IMR-90 (cell line): ENCODE data around the gene IL15RA. TPM values are rescaled to one million over a fixed set of nuclear protein-coding genes. Genes with fewer than 3 reads are reported as not detected.

Experiments used
- ATAC-seq: fragments of 200-7000 bp; cut with Tn5 transposase; 2 replicates; pipeline ENCODE4 v1.9.1; 2020; ENCODE audit warnings: low read depth, mild to moderate bottlenecking, moderate library complexity
- Bru-seq: library from RNA; stranded (reverse); fragments of 400-500 nt; gene quantifications from one replicate; lab custom pipeline; 2021; lab: Mats Ljungman, UMichigan
- BruChase-seq, 2 experiments: library from RNA; stranded (reverse); fragments of 400-500 nt; gene quantifications; one replicate each; lab custom pipeline; 2021; lab: Mats Ljungman, UMichigan
- BruUV-seq: library from RNA; stranded (reverse); fragments of 400-500 nt; replicated peaks from 2 replicates; lab custom pipeline; 2021; lab: Mats Ljungman, UMichigan
- CTCF ChIA-PET: fragments of 300-600 bp; formaldehyde crosslinking; extraction: SDS; loops from one replicate; lab custom pipeline; 2021; ENCODE audit warnings: antibody characterized with exemption; lab: Yijun Ruan, JAX
- POLR2A ChIA-PET: fragments of 300-600 bp; sonication (Branson Sonifier 250); formaldehyde crosslinking; loops from one replicate; lab custom pipeline; 2022; ENCODE audit warnings: antibody characterized with exemption; ENCODE audit not compliant: unreplicated experiment; lab: Charles Lee
- DNase-seq: peaks from one replicate; pipeline ENCODE4 v3.0.0; 2013
- H2AFZ ChIP-seq: replicated peaks from 2 replicates; pipeline ENCODE3; 2013; ENCODE audit warnings: low read length, mild to moderate bottlenecking; ENCODE audit not compliant: poor library complexity
- H2AK5ac ChIP-seq: 2 replicates; pipeline ENCODE4 v1.6.1; 2013; ENCODE audit warnings: low read depth, low read length, inconsistent platforms
- H2AK9ac ChIP-seq: replicated peaks from 2 replicates; pipeline ENCODE3; 2013; ENCODE audit warnings: mild to moderate bottlenecking, low read depth, low read length, moderate library complexity; ENCODE audit not compliant: poor library complexity
- H2BK120ac ChIP-seq: 2 replicates; pipeline ENCODE4 v1.6.1; 2013; ENCODE audit warnings: low read depth, low read length, inconsistent platforms
- H2BK15ac ChIP-seq: 3 replicates; pipeline ENCODE4 v1.6.1; 2013; ENCODE audit warnings: low read depth, low read length, inconsistent platforms
- H2BK20ac ChIP-seq: 2 replicates; pipeline ENCODE4 v1.6.1; 2013; ENCODE audit warnings: low read depth, mild to moderate bottlenecking, inconsistent platforms, low read length, moderate library complexity
- H2BK5ac ChIP-seq: 2 replicates; pipeline ENCODE4 v1.6.1; 2013; ENCODE audit warnings: mild to moderate bottlenecking, low read depth, low read length, inconsistent platforms; ENCODE audit not compliant: poor library complexity, severe bottlenecking
- H3K14ac ChIP-seq: replicated peaks from 2 replicates; pipeline ENCODE4 v1.6.1; 2013; ENCODE audit warnings: low read depth, low read length, inconsistent platforms
- H3K18ac ChIP-seq: 2 replicates; pipeline ENCODE4 v1.6.1; 2013; ENCODE audit warnings: low read depth, low read length, control low read depth
- H3K23ac ChIP-seq: 2 replicates; pipeline ENCODE4 v1.6.1; 2013; ENCODE audit warnings: low read depth, low read length, inconsistent platforms
- H3K27ac ChIP-seq: 2 replicates; pipeline ENCODE4 v1.5.1; 2013; ENCODE audit warnings: mild to moderate bottlenecking, control low read depth, low read length; ENCODE audit not compliant: insufficient read depth
- H3K27me3 ChIP-seq: 2 replicates; pipeline ENCODE4 v1.6.1; 2013; ENCODE audit warnings: low read length; ENCODE audit not compliant: control insufficient read depth, insufficient read depth
- H3K36me3 ChIP-seq: 2 replicates; pipeline ENCODE4 v1.6.1; 2013; ENCODE audit warnings: low read length, mixed read lengths; ENCODE audit not compliant: control insufficient read depth, insufficient read depth
- H3K4ac ChIP-seq: 2 replicates; pipeline ENCODE4 v1.6.1; 2013; ENCODE audit warnings: low read depth, low read length, inconsistent platforms
- H3K4me1 ChIP-seq: 2 replicates; pipeline ENCODE4 v1.6.1; 2013; ENCODE audit warnings: low read length, mixed read lengths; ENCODE audit not compliant: control insufficient read depth, insufficient read depth
- H3K4me2 ChIP-seq: 2 replicates; pipeline ENCODE4 v1.6.1; 2013; ENCODE audit warnings: low read depth, mild to moderate bottlenecking, control low read depth, low read length, moderate library complexity
- H3K4me3 ChIP-seq: 2 replicates; pipeline ENCODE4 v1.5.1; 2013; ENCODE audit warnings: low read depth, mild to moderate bottlenecking, control low read depth, low read length, moderate library complexity; ENCODE audit not compliant: insufficient read depth
- H3K56ac ChIP-seq: 2 replicates; pipeline ENCODE4 v1.6.1; 2013; ENCODE audit warnings: low read length, inconsistent platforms; ENCODE audit not compliant: insufficient read depth; ENCODE audit errors: extremely low read depth
- H3K79me1 ChIP-seq, 2 experiments: 2 replicates each; pipeline ENCODE4 v1.6.1; 2013; ENCODE audit warnings: low read length in 2 of 2, inconsistent platforms in 1 of 2, low read depth in 1 of 2
- H3K9ac ChIP-seq: 2 replicates; pipeline ENCODE4 v1.6.1; 2013; ENCODE audit warnings: low read depth, low read length, control low read depth
- H3K9me1 ChIP-seq: 2 replicates; pipeline ENCODE4 v1.6.1; 2013; ENCODE audit warnings: low read length, inconsistent platforms; ENCODE audit not compliant: insufficient read depth
- H3K9me3 ChIP-seq: 2 replicates; pipeline ENCODE4 v1.6.1; 2013; ENCODE audit warnings: low read length; ENCODE audit not compliant: control insufficient read depth, insufficient read depth
- H4K20me1 ChIP-seq: 2 replicates; pipeline ENCODE4 v1.6.1; 2013; ENCODE audit warnings: low read length, inconsistent platforms; ENCODE audit not compliant: insufficient read depth
- H4K5ac ChIP-seq: 2 replicates; pipeline ENCODE4 v1.6.1; 2013; ENCODE audit warnings: mild to moderate bottlenecking, low read depth, low read length, control low read depth
- H4K8ac ChIP-seq, 2 experiments: 2 replicates each; pipeline ENCODE4 v1.6.1; 2013; ENCODE audit warnings: low read depth in 2 of 2, low read length in 2 of 2, control low read depth in 1 of 2, inconsistent platforms in 1 of 2
- H4K91ac ChIP-seq: 2 replicates; pipeline ENCODE4 v1.6.1; 2013; ENCODE audit warnings: low read depth, low read length, inconsistent platforms; ENCODE audit not compliant: insufficient read depth
- FOS ChIP-seq: fragments of 150-350 bp; IDR thresholded peaks from 2 replicates; pipeline ENCODE4 v1.6.1; 2016; ENCODE audit warnings: low read depth, low read length
- WGBS, 2 experiments: methylation state at CpG; one replicate each; pipeline versions ENCODE4 v1.1.5 to v1.1.7; 2013; ENCODE audit warnings: missing lambda C conversion rate in 2 of 2; ENCODE audit not compliant: insufficient read length in 1 of 2; ENCODE audit errors: extremely low coverage in 2 of 2; 5-methylcytosine and 5-hydroxymethylcytosine counted together
- dilution Hi-C: fragments of 300-500 bp; cut with HindIII; formaldehyde crosslinking; loops from one replicate; pipeline ENCODE4 v1.14.3; 2018; ENCODE audit warnings: low sequenced_read_pairs; ENCODE audit not compliant: unreplicated experiment
- in situ Hi-C: fragments of 300-500 bp; cut with MboI; formaldehyde crosslinking; loops from 3 replicates; pipeline ENCODE4 v1.14.3; 2019; ENCODE audit warnings: low sequenced_read_pairs, inconsistent platforms, mixed read lengths
- intact Hi-C: fragments of 100-400 bp; cut with micrococcal nuclease; formaldehyde crosslinking; loops from 2 replicates; pipeline ENCODE4 v1.10.0; 2022
- long read RNA-seq: library from polyadenylated mRNA; unstranded; transcript quantifications from one replicate; pipeline ENCODE4 v2.0.0, GENCODE V29; 2021; ENCODE audit not compliant: unreplicated experiment
- polyA plus RNA-seq, 3 experiments: library from polyadenylated mRNA; depleted of rRNA; stranded (reverse); fragments of >200 nt; gene quantifications; 2 replicates each; pipeline ENCODE4 v1.2.3, GENCODE V29; 2012; ENCODE audit warnings: low replicate concordance in 1 of 3
- total RNA-seq: library from RNA; depleted of rRNA; stranded (reverse); fragments of >200 nt; gene quantifications from 2 replicates; pipeline ENCODE4 v1.2.3, GENCODE V29; 2012; rRNA removed
- TF ChIP-seq, protein P1 (sequence below): conservative IDR thresholded peaks from 2 replicates; pipeline ENCODE4 v1.5.1; 2012; ENCODE audit warnings: mild to moderate bottlenecking, low read depth, low read length, improper control_type of control experiment

Gene IL15RA, protein sequence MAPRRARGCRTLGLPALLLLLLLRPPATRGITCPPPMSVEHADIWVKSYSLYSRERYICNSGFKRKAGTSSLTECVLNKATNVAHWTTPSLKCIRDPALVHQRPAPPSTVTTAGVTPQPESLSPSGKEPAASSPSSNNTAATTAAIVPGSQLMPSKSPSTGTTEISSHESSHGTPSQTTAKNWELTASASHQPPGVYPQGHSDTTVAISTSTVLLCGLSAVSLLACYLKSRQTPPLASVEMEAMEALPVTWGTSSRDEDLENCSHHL
- total RNA-seq: 1.4 and 2.0 TPM in 2 replicates
- polyA plus RNA-seq (2012; rRNA removed): 6.4 and 7.6 TPM in 2 replicates
- polyA plus RNA-seq (2012; cell fraction: cytosol; rRNA removed): 5.2 and 9.3 TPM in 2 replicates
- polyA plus RNA-seq (2012; cell fraction: nucleus; rRNA removed; ENCODE audit: low replicate concordance): 3.9 and 4.3 TPM in 2 replicates
- percentile 51 among the genes with signal in this experiment for Bru-seq, nascent RNA
- percentile 57 among the genes with signal in this experiment for BruChase-seq, experiment 1, labeled RNA remaining after a 6-hour chase
- BruChase-seq, experiment 2, labeled RNA remaining after a 2-hour chase: percentile 51 among the genes with signal in this experiment
- long read RNA-seq, transcript IL15RA-204 (7 exons, 1,626 nt): major isoform, 7 of 21 reads
- long read RNA-seq, partial matches to known transcripts: 3 of 21 reads
- long read RNA-seq, other reads (novel, unspliced or antisense): 6 of 21 reads

DNA sequence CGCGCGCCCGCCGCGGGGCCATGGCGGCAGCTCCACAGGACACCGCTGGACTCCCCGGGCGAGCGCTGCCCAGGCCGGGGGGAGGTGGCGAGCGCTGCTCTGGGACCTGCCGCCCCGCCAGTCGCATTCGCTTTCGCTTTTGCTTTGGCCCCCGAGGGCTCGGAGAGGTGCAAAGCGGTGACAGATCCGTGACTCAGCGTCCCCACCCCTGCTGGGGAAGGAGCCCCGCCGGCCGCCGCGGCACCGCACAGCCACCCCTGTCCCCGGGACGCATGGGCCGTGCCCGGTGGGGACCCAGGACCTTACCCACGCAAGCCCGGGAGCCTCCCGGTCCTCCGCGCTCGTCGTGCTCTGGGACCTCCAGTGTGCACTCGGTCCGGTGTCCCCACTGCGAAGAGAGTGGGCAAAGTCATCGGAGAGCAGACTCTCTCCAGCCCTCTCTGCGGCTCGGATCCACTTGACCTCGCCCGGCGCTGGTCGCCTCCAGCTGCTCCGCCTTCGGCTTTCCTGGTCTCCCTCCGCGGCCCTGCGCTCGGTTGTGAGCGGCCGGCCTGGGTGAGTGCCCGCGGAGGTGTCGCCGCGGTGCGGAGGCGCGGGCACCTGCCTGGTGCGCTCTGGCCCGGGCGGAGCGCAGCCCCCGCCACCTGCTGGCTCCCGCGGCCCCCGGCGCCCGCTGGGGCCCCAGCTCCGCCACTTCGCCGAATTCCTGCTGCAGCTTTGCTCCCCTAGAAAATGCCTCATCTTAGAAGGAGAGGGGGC lies at the start of gene IL15RA:
Gene IL15RA (minus strand): TSS at position 73 of the 759 bp plus-strand sequence. CDS start 51 bp downstream, at position 22.
- Histone ChIP-seq H3K4me3 (peak within 1 kb of the TSS; percentile 68), H4K5ac (peak within 1 kb of the TSS; percentile 56)

More for the DNA sequence above, at the start of gene IL15RA:
- peak within 1 kb of the TSS; percentile 98 for H2AFZ ChIP-seq
- 0 out of 2 replicates have a peak within 1 kb of the TSS, but pooled peaks have one; percentile 8 for H2AK5ac ChIP-seq
- DNase-seq (peak; percentile 72), ATAC-seq (peak; percentile 82)
- H4K91ac ChIP-seq: peak within 1 kb of the TSS; percentile 32
- peak within 1 kb of the TSS; percentile 61 for H3K27ac ChIP-seq
- peaks cover 3% of the 10 kb centered on the region; the same call in 1 of the 2 replicates for H3K4me1 ChIP-seq
- H3K27me3 ChIP-seq: no peaks in the 10 kb centered on the region
- ChIA-PET CTCF (no interaction called here), POLR2A (interaction anchor here (0.6 kb wide), 2 partner anchors 74 to 212 kb away, joined by 4 to 5 read pairs; no protein-coding TSS in a partner anchor)
- no peaks in the 10 kb centered on the region; the same call in 1 of the 2 replicates for H3K36me3 ChIP-seq
- peak within 1 kb of the TSS; percentile 93 for H3K23ac ChIP-seq
- no peaks in the 10 kb centered on the region for H4K20me1 ChIP-seq
- H3K4ac ChIP-seq: peak within 1 kb of the TSS; percentile 92
- H4K8ac ChIP-seq: peak within 1 kb of the TSS; percentile 59 to 89
- H3K56ac ChIP-seq: peak within 1 kb of the TSS; percentile 52
- dilution Hi-C loops (no loop called here), intact Hi-C loops (loop anchor here (1.0 to 2.0 kb wide), 5 partner anchors 19 to 89 kb away; no protein-coding TSS in a partner anchor), in situ Hi-C loops (no loop called here)
- H2BK15ac ChIP-seq: no peak within 1 kb of the TSS
- H3K9ac ChIP-seq: peak within 1 kb of the TSS; percentile 63
- H3K18ac ChIP-seq: peak within 1 kb of the TSS; percentile 49
- no peaks in the 10 kb centered on the region for H3K9me3 ChIP-seq
- H2BK120ac ChIP-seq: peak within 1 kb of the TSS; percentile 93
- H3K9me1 ChIP-seq: no peaks in the 10 kb centered on the region
- peak within 1 kb of the TSS; percentile 92 for H2BK20ac ChIP-seq
- H2AK9ac ChIP-seq: peak within 1 kb of the TSS; percentile 81
- BruUV-seq: no TSS peak
- peak within 1 kb of the TSS; percentile 70 for H3K4me2 ChIP-seq
- H3K79me1 ChIP-seq: peaks cover 9 to 23% of the 10 kb centered on the region in 2 experiments; a peak in 3 of 4 replicates
- H2BK5ac ChIP-seq: peak within 1 kb of the TSS; percentile 61
- peak within 1 kb of the TSS; percentile 89 for H3K14ac ChIP-seq
- no peak for TF ChIP-seq FOS
- TF ChIP-seq, protein P1, sequence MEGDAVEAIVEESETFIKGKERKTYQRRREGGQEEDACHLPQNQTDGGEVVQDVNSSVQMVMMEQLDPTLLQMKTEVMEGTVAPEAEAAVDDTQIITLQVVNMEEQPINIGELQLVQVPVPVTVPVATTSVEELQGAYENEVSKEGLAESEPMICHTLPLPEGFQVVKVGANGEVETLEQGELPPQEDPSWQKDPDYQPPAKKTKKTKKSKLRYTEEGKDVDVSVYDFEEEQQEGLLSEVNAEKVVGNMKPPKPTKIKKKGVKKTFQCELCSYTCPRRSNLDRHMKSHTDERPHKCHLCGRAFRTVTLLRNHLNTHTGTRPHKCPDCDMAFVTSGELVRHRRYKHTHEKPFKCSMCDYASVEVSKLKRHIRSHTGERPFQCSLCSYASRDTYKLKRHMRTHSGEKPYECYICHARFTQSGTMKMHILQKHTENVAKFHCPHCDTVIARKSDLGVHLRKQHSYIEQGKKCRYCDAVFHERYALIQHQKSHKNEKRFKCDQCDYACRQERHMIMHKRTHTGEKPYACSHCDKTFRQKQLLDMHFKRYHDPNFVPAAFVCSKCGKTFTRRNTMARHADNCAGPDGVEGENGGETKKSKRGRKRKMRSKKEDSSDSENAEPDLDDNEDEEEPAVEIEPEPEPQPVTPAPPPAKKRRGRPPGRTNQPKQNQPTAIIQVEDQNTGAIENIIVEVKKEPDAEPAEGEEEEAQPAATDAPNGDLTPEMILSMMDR: 0 out of 2 replicates have a peak, but pooled peaks have one; percentile 9
- WGBS, 2 experiments: 0% methylated on average over 45 of the region's 80 CpGs; no CpG with 5 or more reads in 1 of the 2 experiments
